ENCODE results near the gene FAIM. TPM values are rescaled to one million over a fixed set of nuclear protein-coding genes. Genes with fewer than 3 reads are reported as not detected.
"Not testable (repeated sequence)": the region's sequence is repeated elsewhere in the genome, so short reads cannot be mapped to it uniquely, and the experiment has no call there.

The FAIM gene
- total RNA-seq, 2 experiments from 2014 or later, result 7.1 TPM

GRCh38 chr3:138597186-138597976 is 11.2 kb upstream of the FAIM start:
- POLR2A ChIA-PET, result not testable (repeated sequence)
- CTCF ChIA-PET, result interaction anchor here (0.7 to 3.3 kb wide), 2 partner anchors 319 to 489 kb away, joined by 3 to 15 read pairs; no protein-coding TSS in a partner anchor

GRCh38 chr3:138598534-138598933 is 10.0 kb upstream of the FAIM start:
- CTCF ChIA-PET, result interaction anchor here (1.6 to 3.3 kb wide), 2 partner anchors 315 to 317 kb away, joined by 4 to 15 read pairs; no protein-coding TSS in a partner anchor
- POLR2A ChIA-PET, result no interaction called here

DNA sequence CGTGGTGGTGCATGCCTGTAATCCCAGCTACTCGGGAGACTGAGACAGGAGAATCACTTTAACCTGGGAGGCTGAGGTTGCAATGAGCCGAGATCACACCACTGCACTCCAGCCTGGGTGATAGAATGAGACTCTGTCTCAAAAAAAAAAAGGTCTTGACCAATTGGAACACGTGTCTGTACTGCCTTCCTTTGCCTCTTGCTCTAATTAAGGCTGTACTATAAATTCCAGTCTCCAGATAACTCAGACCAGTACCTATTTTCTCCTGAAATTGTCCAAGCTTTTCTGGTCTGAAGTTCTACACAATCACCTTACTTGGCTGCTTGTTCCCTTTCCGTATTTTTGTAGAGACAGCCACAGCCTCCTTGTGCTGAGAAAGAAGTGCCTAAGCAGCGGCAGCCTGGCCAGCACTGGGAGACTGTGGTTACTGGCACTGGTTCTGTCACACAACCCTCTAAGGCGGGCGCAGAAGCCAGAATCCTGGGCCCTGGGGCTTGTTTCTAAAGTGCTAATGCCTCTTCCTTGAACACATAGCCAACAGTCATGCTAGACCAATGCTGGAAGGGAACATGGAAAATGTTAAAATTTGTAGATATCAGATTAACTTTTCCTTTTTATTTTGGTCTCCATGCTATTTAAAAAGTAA is 8.3 kb upstream of the FAIM start:
- CTCF ChIA-PET, result interaction anchor here (1.4 to 3.3 kb wide), 3 partner anchors 314 to 323 kb away, joined by 4 to 15 read pairs (median 4); no protein-coding TSS in a partner anchor
- POLR2A ChIA-PET, result no interaction called here

DNA sequence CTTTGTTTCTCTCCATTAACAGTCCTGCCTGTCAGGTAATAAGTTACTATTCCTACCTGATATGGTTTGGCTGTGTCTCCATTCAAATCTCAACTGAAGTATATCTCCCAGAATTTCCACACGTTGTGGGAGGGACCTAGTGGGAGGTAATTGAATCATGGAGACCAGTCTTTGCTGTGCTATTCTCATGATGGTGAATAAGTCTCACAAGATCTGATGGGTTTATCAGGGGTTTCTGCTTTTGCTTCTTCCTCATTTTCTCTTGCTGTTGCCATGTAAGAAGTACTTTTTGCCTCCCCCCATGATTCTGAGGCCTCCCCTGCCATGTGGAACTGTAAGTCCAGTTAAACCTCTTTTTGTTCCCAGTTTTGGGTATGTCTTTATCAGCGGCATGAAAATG is 6.9 kb upstream of the FAIM start:
- CTCF ChIA-PET, POLR2A ChIA-PET: not testable (repeated sequence)

- POLR2A ChIA-PET, CTCF ChIA-PET: not testable (repeated sequence)
Measured at GRCh38 chr3:138604106-138604595, 4.4 kb upstream of the FAIM start.

GRCh38 chr3:138609898-138610266 is 1.3 kb downstream of the FAIM start:
- ChIA-PET CTCF (interaction anchor here (1.4 kb wide), 1 partner anchor 306 kb away, joined by 6 read pairs; no protein-coding TSS in a partner anchor), POLR2A (interaction anchor here (0.7 kb wide), 1 partner anchor 234 kb away, joined by 3 read pairs; no protein-coding TSS in a partner anchor)

GRCh38 chr3:138615462-138615861 is 6.9 kb downstream of the FAIM start:
- ChIA-PET POLR2A (no interaction called here), CTCF (no interaction called here)

DNA sequence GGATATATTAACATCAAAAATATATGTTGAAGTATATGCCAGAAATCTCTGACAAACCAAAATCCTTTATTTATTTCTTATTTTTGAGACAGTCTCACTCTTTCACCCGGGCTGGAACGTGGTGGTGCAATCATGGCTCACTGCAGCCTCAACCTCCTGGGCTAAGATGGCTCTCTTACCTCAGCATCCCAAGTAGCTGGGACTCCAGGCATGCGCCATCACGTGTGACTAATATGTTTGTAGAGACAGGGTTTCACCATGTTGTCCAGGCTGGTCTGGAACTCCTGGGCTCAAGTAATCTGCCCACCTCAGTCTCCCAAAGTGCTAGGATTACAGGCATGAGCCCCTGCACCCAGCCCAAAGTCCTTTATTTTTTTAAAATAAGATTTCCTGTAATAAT is 11.9 kb downstream of the FAIM start:
- ChIA-PET POLR2A (no interaction called here), CTCF (interaction anchor here (0.9 kb wide), 1 partner anchor 26 kb away, joined by 3 read pairs; no protein-coding TSS in a partner anchor)

DNA sequence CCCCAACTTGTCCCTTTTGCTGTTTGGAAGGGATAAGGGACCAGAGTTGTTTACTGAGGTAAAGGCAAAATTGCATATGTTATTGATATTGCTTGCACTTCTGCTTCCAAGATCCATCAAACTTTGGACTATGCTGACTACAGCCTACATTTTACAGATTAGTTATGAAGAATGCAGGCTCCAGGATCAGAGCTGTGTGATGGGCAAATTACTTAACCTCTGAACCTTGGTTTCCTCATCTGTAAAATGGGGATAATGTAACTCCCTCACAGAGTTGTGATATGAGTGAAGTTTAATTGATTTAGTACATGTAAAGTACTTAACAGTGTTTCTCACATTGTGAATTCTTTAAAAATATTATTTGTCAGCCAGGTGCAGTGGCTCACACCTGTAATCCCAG is 15.9 kb downstream of the FAIM start:
- ChIA-PET POLR2A (no interaction called here), CTCF (no interaction called here)

- ChIA-PET POLR2A (interaction anchor here (0.6 kb wide), 1 partner anchor 1263 kb away, joined by 3 read pairs; no protein-coding TSS in a partner anchor), CTCF (interaction anchor here (0.6 to 1.0 kb wide), 2 partner anchors 251 to 289 kb away, joined by 3 read pairs; no protein-coding TSS in a partner anchor)
Measured at GRCh38 chr3:138625707-138626365, 17.3 kb downstream of the FAIM start.

- ChIA-PET CTCF (no interaction called here), POLR2A (no interaction called here)
Measured at GRCh38 chr3:138629526-138629925, 21.0 kb downstream of the FAIM start.

DNA sequence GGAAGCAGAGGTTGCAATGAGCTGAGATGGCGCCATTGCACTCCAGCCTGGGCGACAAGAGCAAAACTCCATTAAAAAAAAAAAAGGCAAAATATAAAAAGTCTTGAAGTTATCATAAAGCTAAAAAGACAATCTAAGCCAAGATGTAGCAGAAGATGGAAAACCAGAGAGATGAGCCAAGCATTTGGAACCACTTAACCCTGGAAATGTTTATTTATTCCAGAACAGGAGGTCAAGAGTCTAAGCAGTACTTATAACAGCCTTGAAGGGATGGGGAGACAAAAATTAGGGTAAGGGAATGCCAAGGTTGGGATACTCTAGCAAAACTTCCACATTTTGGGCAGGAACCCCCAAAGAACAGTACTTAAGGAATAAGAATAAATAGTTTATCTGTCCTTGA is 30.1 kb downstream of the FAIM start:
- ChIA-PET POLR2A (interaction anchor here (0.6 kb wide), 1 partner anchor 285 kb away, joined by 3 read pairs; no protein-coding TSS in a partner anchor), CTCF (no interaction called here)

GRCh38 chr3:138640537-138640936 is 32.0 kb downstream of the FAIM start:
- ChIA-PET CTCF (no interaction called here), POLR2A (interaction anchor here (0.5 kb wide), 1 partner anchor 89 kb away, joined by 3 read pairs; no protein-coding TSS in a partner anchor)

- CTCF ChIA-PET, result no interaction called here
- POLR2A ChIA-PET, result no interaction called here
Measured at GRCh38 chr3:138642226-138642926, 33.8 kb downstream of the FAIM start.

DNA sequence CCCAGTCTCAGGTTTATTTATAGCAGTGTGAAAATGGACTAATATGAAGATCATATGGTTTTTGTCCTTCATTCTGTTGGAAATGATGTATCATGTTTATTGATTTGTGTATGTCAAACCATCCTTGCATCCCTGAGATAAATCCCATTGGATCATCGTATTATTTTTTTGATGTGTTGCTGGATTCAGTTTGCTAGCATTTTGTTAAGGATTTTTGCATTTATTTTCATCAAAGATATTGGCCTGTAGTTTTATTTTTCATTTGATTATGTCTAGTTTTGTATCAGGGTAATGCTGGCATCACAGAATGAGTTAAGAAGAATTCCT is 34.3 kb downstream of the FAIM start:
- POLR2A ChIA-PET, result no interaction called here
- CTCF ChIA-PET, result no interaction called here

DNA sequence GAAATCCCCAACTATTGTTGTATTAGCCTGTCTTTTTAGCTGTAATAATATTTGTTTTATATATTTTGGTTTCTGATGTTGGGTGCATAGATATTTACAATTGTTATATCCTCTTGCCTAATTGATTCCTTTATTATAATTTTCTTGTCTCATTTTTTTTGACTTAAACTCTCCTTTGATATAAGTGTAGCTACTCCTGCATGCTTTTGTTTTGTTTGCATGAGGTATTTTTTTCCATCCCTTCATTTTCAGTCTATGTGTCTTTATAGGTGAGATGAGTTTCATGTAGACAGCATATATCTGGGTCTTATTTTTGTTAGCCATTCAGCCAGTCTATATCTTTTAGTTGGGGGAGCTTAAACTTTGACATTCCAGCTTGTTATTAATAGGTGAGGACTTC is 37.4 kb downstream of the FAIM start:
- POLR2A ChIA-PET, result no interaction called here

DNA sequence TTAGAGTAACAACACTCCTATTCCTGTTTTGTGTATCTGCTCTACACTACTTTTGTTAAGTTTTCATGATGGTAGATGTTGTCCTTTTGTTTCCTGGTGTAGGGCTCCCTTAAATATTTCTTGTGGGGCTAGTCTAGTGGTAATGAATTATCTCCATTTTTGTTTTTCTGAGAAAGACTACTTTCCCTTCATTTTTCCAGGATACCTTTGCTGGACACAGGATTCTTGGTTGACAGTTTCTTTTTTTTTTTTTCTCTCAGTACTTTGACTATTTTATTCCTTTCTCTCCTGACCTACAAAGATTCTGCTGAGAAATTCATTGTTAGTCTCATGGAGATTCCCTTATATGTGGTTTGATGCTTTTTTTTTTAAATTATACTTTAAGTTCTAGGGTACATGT is 37.9 kb downstream of the FAIM start:
- ChIA-PET CTCF (interaction anchor here (0.7 kb wide), 1 partner anchor 52 kb away, joined by 5 read pairs; no protein-coding TSS in a partner anchor), POLR2A (no interaction called here)

More for the DNA sequence above, 37.4 kb downstream of the FAIM start:
- CTCF ChIA-PET, result interaction anchor here (0.7 kb wide), 1 partner anchor 51 kb away, joined by 5 read pairs; no protein-coding TSS in a partner anchor

DNA sequence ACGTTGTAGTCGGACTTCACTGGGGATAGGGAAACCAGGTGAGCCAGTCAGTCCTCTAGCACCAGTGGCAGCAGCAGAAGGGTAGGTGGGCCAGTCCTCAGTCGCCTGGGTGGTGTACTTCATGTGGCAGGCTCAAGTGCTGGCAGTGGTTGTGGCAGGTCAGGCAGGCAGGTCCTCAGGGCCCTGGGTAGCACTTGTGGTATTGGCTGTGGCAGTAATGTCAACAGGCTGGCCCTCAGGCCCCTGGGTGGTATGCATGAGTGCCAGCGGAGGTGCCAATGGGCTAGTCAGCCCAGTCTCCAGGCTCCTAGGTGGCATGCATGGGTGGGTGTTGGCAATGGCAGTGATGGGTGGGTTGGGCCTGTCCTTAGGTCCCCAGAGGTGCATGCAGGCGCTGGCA is 40.6 kb downstream of the FAIM start:
- ChIA-PET POLR2A (no interaction called here), CTCF (no interaction called here)

DNA sequence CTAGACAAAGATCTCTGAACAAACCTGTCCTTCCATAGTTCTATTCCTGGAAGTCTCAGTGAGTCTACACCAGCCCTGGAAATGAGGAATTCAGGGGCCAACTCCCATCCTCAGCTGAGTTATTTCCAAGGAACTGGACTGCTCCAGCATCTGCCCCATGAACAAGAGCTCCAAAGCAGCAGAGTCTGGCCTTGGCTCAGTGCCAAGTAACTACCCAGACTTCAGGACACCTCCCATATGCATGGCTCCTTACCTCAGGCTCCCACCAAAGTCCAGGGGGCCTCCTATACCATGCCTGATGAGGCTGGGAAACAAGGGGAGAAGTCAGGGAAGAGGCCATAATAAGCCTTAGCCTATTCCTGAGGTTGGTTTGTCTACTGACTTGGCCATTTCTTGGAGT is 45.0 kb downstream of the FAIM start:
- ChIA-PET POLR2A (no interaction called here), CTCF (no interaction called here)

GRCh38 chr3:138657508-138657907 is 48.9 kb downstream of the FAIM start:
- ChIA-PET POLR2A (no interaction called here), CTCF (no interaction called here)

Measured in activated CD8-positive, alpha-beta memory T cell treated with anti-CD3 and anti-CD28 coated beads for 36 hours (primary cell).